NCI-H2196 (cell line): Measurements from ENCODE around the gene RPS2.

Experiments
- DNase-seq: peaks from one replicate; lab custom pipeline; 2025; ENCODE audit not compliant: unreplicated experiment; lab: John Stamatoyannopoulos, UW

Gene RPS2

GRCh38 chr16:1999866-2000514 lies 35.4 kb upstream of the RPS2 start:
- no peak for DNase-seq

GRCh38 chr16:1998852-1999801 lies 34.5 kb upstream of the RPS2 start:
- DNase-seq = no peak

- DNase-seq = no peak
Observed at GRCh38 chr16:1998360-1998835, 33.8 kb upstream of the RPS2 start.

GRCh38 chr16:1997494-1998359 lies 33.1 kb upstream of the RPS2 start:
- no peak for DNase-seq

- DNase-seq = peak; percentile 58
Observed at GRCh38 chr16:1993731-1994131, 29.1 kb upstream of the RPS2 start.

- no peak for DNase-seq
Observed at GRCh38 chr16:1992704-1993317, 28.2 kb upstream of the RPS2 start.

GRCh38 chr16:1991948-1992703 lies 27.5 kb upstream of the RPS2 start:
- no peak for DNase-seq

- DNase-seq = no peak
Observed at GRCh38 chr16:1991588-1991947, 26.9 kb upstream of the RPS2 start.

- no peak for DNase-seq
Observed at GRCh38 chr16:1991135-1991551, 26.5 kb upstream of the RPS2 start.

- DNase-seq = peak; percentile 73
Observed at GRCh38 chr16:1990351-1991134, 25.9 kb upstream of the RPS2 start.

- DNase-seq = no peak
Observed at GRCh38 chr16:1990101-1990350, 25.4 kb upstream of the RPS2 start.

- peak; percentile 42 for DNase-seq
Observed at GRCh38 chr16:1989209-1990100, 24.8 kb upstream of the RPS2 start, which contains the start of gene SYNGR3. TSS of gene SYNGR3 (plus strand) at chr16:1989970. CDS start at chr16:1990103, 133 bp downstream.

GRCh38 chr16:1987198-1987597 lies 22.6 kb upstream of the RPS2 start:
- DNase-seq = no peak

- DNase-seq = no peak
Observed at GRCh38 chr16:1985466-1986150, 21.0 kb upstream of the RPS2 start.

GRCh38 chr16:1984347-1985225 lies 20.0 kb upstream of the RPS2 start:
- DNase-seq = no peak

GRCh38 chr16:1983544-1984346 lies 19.1 kb upstream of the RPS2 start, which contains the start of gene GFER:
TSS of gene GFER (plus strand) at chr16:1984193. CDS start at chr16:1984219, 26 bp downstream.
- peak; percentile 96 for DNase-seq
